Liver (tissue), 9 donors: ENCODE data around the gene PDZRN4. TPM values are rescaled to one million over a fixed set of nuclear protein-coding genes. Genes with fewer than 3 reads are reported as not detected.

Source experiments
- DNase-seq: peaks from one replicate; pipeline ENCODE4 v3.0.0-alpha.2; 2017; ENCODE audit warnings: low spot score
- H3K27ac ChIP-seq, 2 donors: one replicate each; pipeline ENCODE4 v1.7.0; 2013; ENCODE audit warnings: inconsistent platforms in 2 of 2, low read length in 2 of 2, control low read depth in 1 of 2, low read depth in 1 of 2, mild to moderate bottlenecking in 1 of 2
- H3K27me3 ChIP-seq, 4 donors: one replicate each; pipeline versions ENCODE4 v1.6.1 to v1.7.0; 2013; ENCODE audit warnings: low read length in 3 of 4, inconsistent platforms in 1 of 4, mild to moderate bottlenecking in 1 of 4, moderate library complexity in 1 of 4; ENCODE audit not compliant: control insufficient read depth in 4 of 4, insufficient read depth in 4 of 4
- H3K36me3 ChIP-seq, 4 donors: one replicate each; pipeline versions ENCODE4 v1.6.1 to v1.7.0; 2013; ENCODE audit warnings: low read length in 3 of 4, mild to moderate bottlenecking in 3 of 4, low read depth in 1 of 4, moderate library complexity in 1 of 4; ENCODE audit not compliant: control insufficient read depth in 4 of 4, insufficient read depth in 3 of 4
- H3K4me1 ChIP-seq, 4 donors: one replicate each; pipeline versions ENCODE4 v1.6.1 to v1.7.0; 2013; ENCODE audit warnings: low read length in 3 of 4, mild to moderate bottlenecking in 3 of 4, moderate library complexity in 1 of 4; ENCODE audit not compliant: control insufficient read depth in 4 of 4, insufficient read depth in 4 of 4
- H3K4me3 ChIP-seq, 3 donors: one replicate each; pipeline versions ENCODE4 v1.6.1 to v1.7.0; 2013; ENCODE audit warnings: low read length in 3 of 3, control low read depth in 1 of 3, low read depth in 1 of 3, mild to moderate bottlenecking in 1 of 3
- H3K9ac ChIP-seq, 2 donors: one replicate each; pipeline ENCODE4 v1.7.0; 2013; ENCODE audit warnings: low read length in 2 of 2, mild to moderate bottlenecking in 2 of 2, moderate library complexity in 2 of 2, control low read depth in 1 of 2, low read depth in 1 of 2
- H3K9me3 ChIP-seq, 4 donors: one replicate each; pipeline versions ENCODE4 v1.6.1 to v1.7.0; 2013; ENCODE audit warnings: low read length in 3 of 4; ENCODE audit not compliant: control insufficient read depth in 4 of 4
- CTCF ChIP-seq: fragments of 150-350 bp; IDR thresholded peaks from 2 replicates; pipeline ENCODE4 v1.5.1; 2017; ENCODE audit warnings: improper control_type of control experiment, low read depth, low read length; ENCODE audit not compliant: missing input control
- EGR1 ChIP-seq, 2 donors: IDR thresholded peaks; 2 replicates each; pipeline ENCODE4 v1.6.1; 2016 to 2018; ENCODE audit warnings: antibody characterized with exemption in 2 of 2, low read depth in 2 of 2
- FOXA2 ChIP-seq: IDR thresholded peaks from 2 replicates; pipeline ENCODE4 v1.6.1; 2016; ENCODE audit warnings: antibody characterized with exemption
- HNF4A ChIP-seq, 2 donors: conservative IDR thresholded peaks; 2 replicates each; pipeline ENCODE4 v1.6.1; 2016; ENCODE audit warnings: antibody characterized with exemption in 2 of 2, mild to moderate bottlenecking in 2 of 2
- HNF4G ChIP-seq: IDR thresholded peaks from 2 replicates; pipeline ENCODE4 v1.6.1; 2016; ENCODE audit warnings: antibody characterized with exemption
- JUND ChIP-seq, 2 donors: IDR thresholded peaks; 2 replicates each; pipeline ENCODE4 v1.6.1; 2016; ENCODE audit warnings: antibody characterized with exemption in 2 of 2
- NR2F2 ChIP-seq: IDR thresholded peaks from 2 replicates; pipeline ENCODE4 v1.6.1; 2016; ENCODE audit warnings: antibody characterized with exemption
- RAD21 ChIP-seq, 2 donors: IDR thresholded peaks; 2 replicates each; pipeline ENCODE4 v1.6.1; 2016; ENCODE audit warnings: antibody characterized with exemption in 2 of 2, mild to moderate bottlenecking in 2 of 2
- REST ChIP-seq: IDR thresholded peaks from 2 replicates; pipeline ENCODE4 v1.6.1; 2016; ENCODE audit warnings: antibody characterized with exemption, mild to moderate bottlenecking
- RXRA ChIP-seq, 2 donors: IDR thresholded peaks; 2 replicates each; pipeline ENCODE4 v1.6.1; 2017 to 2018; ENCODE audit warnings: antibody characterized with exemption in 2 of 2, mild to moderate bottlenecking in 1 of 2
- SP1 ChIP-seq: IDR thresholded peaks from 2 replicates; pipeline ENCODE4 v1.6.1; 2018; ENCODE audit warnings: antibody characterized with exemption, mild to moderate bottlenecking
- TAF1 ChIP-seq: conservative IDR thresholded peaks from 2 replicates; pipeline ENCODE4 v1.6.1; 2016; ENCODE audit warnings: antibody characterized with exemption, mild to moderate bottlenecking
- YY1 ChIP-seq: IDR thresholded peaks from 2 replicates; pipeline ENCODE4 v1.6.1; 2016; ENCODE audit warnings: antibody characterized with exemption, mild to moderate bottlenecking
- ZBTB33 ChIP-seq: IDR thresholded peaks from 2 replicates; pipeline ENCODE4 v1.6.1; 2016; ENCODE audit warnings: antibody characterized with exemption
- WGBS: extraction: QIAGEN DNeasy Blood & Tissue Kit; methylation state at CpG from one replicate; pipeline ENCODE4 v1.1.7; 2013; 5-methylcytosine and 5-hydroxymethylcytosine counted together
- polyA plus RNA-seq, 2 donors: library from polyadenylated mRNA; stranded (reverse) in 1 of 2; unstranded in 1 of 2; fragments of 200-250 nt in 1 of 2; fragments of >200 nt in 1 of 2; fragmentation: Nextera tagmentation in 1 of 2; extraction: Ambion mirVana in 1 of 2; gene quantifications; one replicate each; pipeline versions ENCODE4 v1.2.1 to v1.2.3, GENCODE V29; 2013 to 2015
- total RNA-seq, 2 donors: library from RNA; depleted of rRNA; stranded (reverse); fragments of >200 nt; gene quantifications; one replicate each; pipeline ENCODE4 v1.2.3, GENCODE V29; 2014
- donor health status: healthy.
- donor health status: healthy.
- donor health status: healthy.
- donor health status: healthy.
- donor health status: healthy.

Gene PDZRN4
- total and polyA plus RNA-seq, 4 donors = 0.11 to 1.1 (median 0.24) TPM

GRCh38 chr12:41527062-41527461 is 338.9 kb downstream of the PDZRN4 start:
- no peaks in the 10 kb centered on the region for H3K27me3 ChIP-seq

GRCh38 chr12:41527534-41528116 is 339.5 kb downstream of the PDZRN4 start:
- no peak overlapping the region for H3K9ac ChIP-seq
- H3K4me3 ChIP-seq = no peak overlapping the region
- DNase-seq = no peak
- WGBS = 61% methylated on average over 4 of the region's 4 CpGs
- H3K9me3 ChIP-seq = no peaks in the 10 kb centered on the region
- H3K36me3 ChIP-seq = no peaks in the 10 kb centered on the region
- H3K27ac ChIP-seq = no peak overlapping the region
- H3K27me3 ChIP-seq = no peaks in the 10 kb centered on the region
- TF ChIP-seq EGR1 (IDR thresholded peaks at IDR 0.05; ENCODE audit: low read depth in 2 of 2) (no peak), REST (no peak), TAF1 (no peak), ZBTB33 (no peak), FOXA2 (no peak), NR2F2 (no peak), HNF4A (conservative IDR thresholded peaks at IDR 0.05) (no peak)
- no peaks in the 10 kb centered on the region for H3K4me1 ChIP-seq

More at GRCh38 chr12:41527062-41527461, 338.9 kb downstream of the PDZRN4 start:
- no peak for DNase-seq
- 91% methylated on average over 2 of the region's 2 CpGs for WGBS
- Histone ChIP-seq H3K4me1 (peaks cover 0 to 3% (median 0%) of the 10 kb centered on the region in 4 donors), H3K9me3 (no peaks in the 10 kb centered on the region), H3K27ac (no peak overlapping the region), H3K9ac (no peak overlapping the region), H3K4me3 (no peak overlapping the region), H3K36me3 (no peaks in the 10 kb centered on the region)
- TF ChIP-seq RAD21 (IDR thresholded peaks at IDR 0.05) = no peak
- TF ChIP-seq RXRA (IDR thresholded peaks at IDR 0.05) = no peak
- TF ChIP-seq ZBTB33 = no peak
- TF ChIP-seq EGR1 (IDR thresholded peaks at IDR 0.05; ENCODE audit: low read depth in 2 of 2) = no peak
- TF ChIP-seq SP1 = no peak
- no peak for TF ChIP-seq YY1
- no peak for TF ChIP-seq CTCF
- no peak for TF ChIP-seq JUND (IDR thresholded peaks at IDR 0.05)
- no peak for TF ChIP-seq FOXA2
- TF ChIP-seq HNF4G = no peak
- no peak for TF ChIP-seq TAF1
